BLaER1 treated with 17β-estradiol and CSF1 and Interleukin-3, amounts not matched to agents 10 nM and 100 nM (cell line): ENCODE results near the gene KIAA0319L.
"Not testable (repeated sequence)": the region's sequence is repeated elsewhere in the genome, so short reads cannot be mapped to it uniquely, and the experiment has no call there.

Experiments used
- H3K27ac ChIP-seq, 11 experiments: shearing (Covaris generic); formaldehyde crosslinking; 2 replicates each; pipeline ENCODE4 v1.8.1; 2022
- H3K27me3 ChIP-seq, 11 experiments: shearing (Covaris generic); formaldehyde crosslinking; 2 replicates each; pipeline ENCODE4 v1.8.1; 2022
- H3K36me3 ChIP-seq, 11 experiments: shearing (Covaris generic); formaldehyde crosslinking; 2 replicates each; pipeline ENCODE4 v1.8.1; 2022
- H3K4me1 ChIP-seq, 10 experiments: shearing (Covaris generic); formaldehyde crosslinking; 2 replicates each; pipeline ENCODE4 v1.8.1; 2022
- H3K4me2 ChIP-seq, 11 experiments: shearing (Covaris generic); formaldehyde crosslinking; 2 replicates each; pipeline ENCODE4 v1.8.1; 2022
- H3K4me3 ChIP-seq, 10 experiments: shearing (Covaris generic); formaldehyde crosslinking; 2 replicates each; pipeline ENCODE4 v1.8.1; 2022
- H3K9ac ChIP-seq, 11 experiments: shearing (Covaris generic); formaldehyde crosslinking; 2 replicates each; pipeline ENCODE4 v1.8.1; 2022
- H3K9me3 ChIP-seq, 11 experiments: shearing (Covaris generic); formaldehyde crosslinking; replicated peaks in 1 of 11; 2 replicates each; pipeline ENCODE4 v1.8.1; 2022
- H4K20me1 ChIP-seq, 11 experiments: shearing (Covaris generic); formaldehyde crosslinking; 2 replicates each; pipeline ENCODE4 v1.8.1; 2022
- Cebpa-rat ChIP-seq, 11 experiments: shearing (Covaris generic); IDR thresholded peaks; 2 replicates each; pipeline ENCODE4 v1.8.1; 2022

The KIAA0319L gene

GRCh38 chr1:35470977-35471613 lies 86.1 kb downstream of the KIAA0319L start:
- Histone ChIP-seq H3K36me3 (peaks cover 48 to 100% (median 86%) of the 10 kb centered on the region in 11 experiments), H3K4me1 (no peaks in the 10 kb centered on the region), H3K27ac (no peak overlapping the region), H3K9ac (no peak overlapping the region), H3K4me3 (no peak overlapping the region), H3K4me2 (no peak overlapping the region), H4K20me1 (no peaks in the 10 kb centered on the region), H3K9me3 (peaks cover 0 to 8% (median 4%) of the 10 kb centered on the region in 11 experiments; a peak in 19 of 22 replicates), H3K27me3 (no peaks in the 10 kb centered on the region)
- no peak for TF ChIP-seq Cebpa-rat (IDR thresholded peaks at IDR 0.05)

GRCh38 chr1:35466120-35466519 lies 91.1 kb downstream of the KIAA0319L start:
- Histone ChIP-seq H3K27me3 (no peaks in the 10 kb centered on the region), H3K36me3 (peaks cover 70 to 100% (median 91%) of the 10 kb centered on the region in 11 experiments), H3K4me3 (no peak overlapping the region), H3K27ac (no peak overlapping the region), H3K4me2 (no peak overlapping the region), H3K9ac (no peak overlapping the region), H3K4me1 (no peaks in the 10 kb centered on the region), H4K20me1 (no peaks in the 10 kb centered on the region), H3K9me3 (peaks cover 27 to 36% (median 32%) of the 10 kb centered on the region in 11 experiments)
- TF ChIP-seq Cebpa-rat (IDR thresholded peaks at IDR 0.05) = no peak

- H3K9ac ChIP-seq, H3K4me3 ChIP-seq, H3K27ac ChIP-seq, H3K4me2 ChIP-seq, H3K27me3 ChIP-seq, H4K20me1 ChIP-seq, H3K4me1 ChIP-seq: not testable (repeated sequence)
- H3K9me3 ChIP-seq = peaks cover 27 to 36% (median 32%) of the 10 kb centered on the region in 11 experiments
- H3K36me3 ChIP-seq = peaks cover 54 to 99% (median 79%) of the 10 kb centered on the region in 11 experiments
Observed at GRCh38 chr1:35463749-35464148, 93.5 kb downstream of the KIAA0319L start.

GRCh38 chr1:35463232-35463631 lies 94.0 kb downstream of the KIAA0319L start:
- Histone ChIP-seq H3K4me3 (no peak overlapping the region), H4K20me1 (no peaks in the 10 kb centered on the region), H3K27ac (no peak overlapping the region), H3K36me3 (peaks cover 54 to 99% (median 76%) of the 10 kb centered on the region in 11 experiments), H3K27me3 (no peaks in the 10 kb centered on the region), H3K4me2 (no peak overlapping the region), H3K9ac (no peak overlapping the region), H3K4me1 (no peaks in the 10 kb centered on the region), H3K9me3 (peaks cover 27 to 36% (median 32%) of the 10 kb centered on the region in 11 experiments)
- TF ChIP-seq Cebpa-rat (IDR thresholded peaks at IDR 0.05) = no peak

GRCh38 chr1:35461966-35462651 lies 95.1 kb downstream of the KIAA0319L start:
- no peak overlapping the region for H3K9ac ChIP-seq
- 0 out of 20 replicates have a peak, but pooled peaks cover 0 to 5% (median 0%) of the 10 kb centered on the region in 10 experiments for H3K4me1 ChIP-seq
- H3K9me3 ChIP-seq = peaks cover 27 to 36% (median 32%) of the 10 kb centered on the region in 11 experiments
- no peak overlapping the region for H3K4me2 ChIP-seq
- no peaks in the 10 kb centered on the region for H4K20me1 ChIP-seq
- no peaks in the 10 kb centered on the region for H3K27me3 ChIP-seq
- no peak overlapping the region for H3K27ac ChIP-seq
- no peak overlapping the region for H3K4me3 ChIP-seq
- no peak for TF ChIP-seq Cebpa-rat (IDR thresholded peaks at IDR 0.05)
- H3K36me3 ChIP-seq = peaks cover 51 to 97% (median 74%) of the 10 kb centered on the region in 11 experiments

- Histone ChIP-seq H3K9ac (no peak overlapping the region), H3K27me3 (no peaks in the 10 kb centered on the region), H4K20me1 (no peaks in the 10 kb centered on the region), H3K4me2 (no peak overlapping the region), H3K4me3 (no peak overlapping the region), H3K27ac (no peak overlapping the region), H3K36me3 (peaks cover 44 to 95% (median 62%) of the 10 kb centered on the region in 11 experiments), H3K4me1 (0 out of 20 replicates have a peak, but pooled peaks cover 0 to 5% (median 0%) of the 10 kb centered on the region in 10 experiments), H3K9me3 (peaks cover 23 to 28% (median 25%) of the 10 kb centered on the region in 11 experiments)
- no peak for TF ChIP-seq Cebpa-rat (IDR thresholded peaks at IDR 0.05)
Observed at GRCh38 chr1:35460796-35461195, 96.4 kb downstream of the KIAA0319L start.

DNA sequence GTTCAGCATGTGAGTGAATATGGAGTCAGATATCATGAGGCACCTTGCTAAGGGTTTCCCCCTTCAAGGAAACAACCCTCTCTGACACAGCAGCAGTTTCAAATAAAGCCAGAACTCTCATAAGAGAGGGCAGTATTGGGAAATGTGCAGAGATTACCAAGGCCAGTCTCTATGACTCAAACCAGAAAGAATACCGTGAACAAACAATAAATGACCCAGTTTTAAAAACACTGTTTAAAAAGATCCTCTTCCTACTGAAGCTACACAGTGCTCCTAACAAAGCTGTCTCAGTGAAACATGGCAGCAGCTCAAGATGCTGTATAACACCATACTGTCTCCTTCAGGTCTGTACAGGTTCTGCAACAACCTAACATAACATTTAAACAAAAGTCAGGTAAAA lies 102.6 kb downstream of the KIAA0319L start:
- H3K27me3 ChIP-seq = no peaks in the 10 kb centered on the region
- no peak overlapping the region for H3K4me3 ChIP-seq
- no peak overlapping the region for H3K9ac ChIP-seq
- peak overlapping the region in 2 of 11 experiments; percentile 19 to 38; a peak in 4 of 22 replicates for H3K27ac ChIP-seq
- H3K4me1 ChIP-seq = peaks cover 28 to 57% (median 39%) of the 10 kb centered on the region in 10 experiments
- peaks cover 30 to 72% (median 43%) of the 10 kb centered on the region in 11 experiments for H3K36me3 ChIP-seq
- no peak for TF ChIP-seq Cebpa-rat (IDR thresholded peaks at IDR 0.05)
- no peaks in the 10 kb centered on the region for H4K20me1 ChIP-seq
- no peaks in the 10 kb centered on the region for H3K9me3 ChIP-seq
- peak overlapping the region in 8 of 11 experiments; percentile 8 to 81 (median 64); a peak in 12 of 22 replicates for H3K4me2 ChIP-seq

- H3K27me3 ChIP-seq = no peaks in the 10 kb centered on the region
- peak overlapping the region; percentile 4 to 81 (median 64); a peak in 12 of 22 replicates for H3K4me2 ChIP-seq
- H3K4me3 ChIP-seq = no peak overlapping the region
- TF ChIP-seq Cebpa-rat (IDR thresholded peaks at IDR 0.05) = peak in 2 of 11 experiments; percentile 54 to 58; a peak in 2 of 22 replicates
- H3K9ac ChIP-seq = no peak overlapping the region
- peaks cover 34 to 72% (median 47%) of the 10 kb centered on the region in 11 experiments for H3K36me3 ChIP-seq
- H4K20me1 ChIP-seq = no peaks in the 10 kb centered on the region
- H3K27ac ChIP-seq = peak overlapping the region in 5 of 11 experiments; percentile 2 to 47 (median 25); a peak in 6 of 22 replicates
- H3K4me1 ChIP-seq = peaks cover 28 to 62% (median 39%) of the 10 kb centered on the region in 10 experiments
- no peaks in the 10 kb centered on the region for H3K9me3 ChIP-seq
Observed at GRCh38 chr1:35454176-35454575, 103.0 kb downstream of the KIAA0319L start.

DNA sequence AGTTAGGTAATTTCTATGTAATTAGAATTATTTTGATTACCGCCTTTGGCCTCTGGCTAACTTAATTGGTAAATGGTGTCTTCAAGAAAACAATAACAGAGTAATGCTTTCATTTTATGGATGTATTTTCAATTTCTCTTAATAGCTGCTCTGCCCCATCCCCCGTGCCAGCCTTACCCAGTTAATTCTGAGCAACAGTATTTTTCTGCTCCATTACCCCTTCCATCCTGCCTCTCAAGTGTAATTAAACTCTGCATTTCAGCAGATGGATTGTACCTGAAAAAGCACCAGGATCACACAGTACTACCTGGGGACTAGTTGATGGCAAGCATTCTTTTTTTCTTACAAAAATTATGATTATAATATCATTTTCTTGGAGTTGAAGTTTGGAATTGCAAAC lies 104.2 kb downstream of the KIAA0319L start:
- peak overlapping the region in 2 of 11 experiments; percentile 28 to 40; a peak in 1 of 22 replicates for H3K9ac ChIP-seq
- H3K36me3 ChIP-seq = peaks cover 39 to 72% (median 50%) of the 10 kb centered on the region in 11 experiments
- peaks cover 28 to 73% (median 43%) of the 10 kb centered on the region in 10 experiments for H3K4me1 ChIP-seq
- peak overlapping the region; percentile 56 to 81 (median 68); a peak in 21 of 22 replicates for H3K4me2 ChIP-seq
- H3K4me3 ChIP-seq = no peak overlapping the region
- H3K27me3 ChIP-seq = no peaks in the 10 kb centered on the region
- no peaks in the 10 kb centered on the region for H4K20me1 ChIP-seq
- no peak for TF ChIP-seq Cebpa-rat (IDR thresholded peaks at IDR 0.05)
- peak overlapping the region in 9 of 11 experiments; percentile 22 to 69 (median 48); a peak in 11 of 22 replicates for H3K27ac ChIP-seq
- H3K9me3 ChIP-seq = no peaks in the 10 kb centered on the region
